ENCODE results near the gene PITPNM1. TPM values are rescaled to one million over a fixed set of nuclear protein-coding genes. Genes with fewer than 3 reads are reported as not detected.

Gene PITPNM1
- total and polyA plus RNA-seq, 2 of the 13 experiments (the other 11 are each of a cell fraction or from before 2014, with no cell fraction given): 8.2 to 8.5 TPM

DNA sequence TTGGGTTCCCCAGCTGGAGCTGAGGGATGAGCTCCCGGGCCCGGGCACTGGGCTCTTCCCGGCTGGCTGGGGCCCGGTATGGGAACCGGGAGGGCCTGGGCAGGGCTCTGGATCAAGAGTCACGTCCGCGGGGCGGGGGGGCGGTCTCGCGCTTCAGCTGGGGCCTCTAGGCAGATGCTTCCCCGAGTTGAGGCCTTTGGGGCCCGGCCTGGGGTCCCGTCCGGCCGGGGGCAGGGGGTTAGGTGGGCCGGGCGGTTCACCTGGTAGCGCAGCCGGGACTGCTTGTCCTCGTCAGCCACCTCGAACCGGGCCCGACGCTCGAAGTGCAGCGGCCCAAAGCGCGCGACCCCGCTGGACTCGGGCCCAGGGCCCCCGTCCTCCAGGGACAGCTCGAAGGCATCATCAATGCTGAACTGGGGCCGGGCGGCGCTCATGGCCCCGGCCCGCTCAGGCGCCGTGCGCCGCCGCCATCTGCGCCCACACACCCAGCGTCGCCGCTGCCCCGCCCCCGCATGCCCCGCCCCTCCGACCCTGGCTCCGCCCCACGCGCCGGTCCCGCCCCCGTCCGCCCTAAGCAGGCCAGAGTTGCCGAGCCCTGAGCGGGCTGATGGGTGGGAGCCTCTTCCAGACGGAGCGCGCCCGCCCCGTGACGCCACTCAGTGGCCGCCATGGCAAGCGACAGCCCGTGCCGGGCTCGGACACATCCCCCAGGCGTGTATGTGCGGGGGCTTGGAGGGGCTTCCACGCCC lies 36.2 kb downstream of the PITPNM1 start, which contains the start of gene TMEM134 (continued):
- TF ChIP-seq MAF1 (CRISPR knock-in tag; IDR thresholded peaks at IDR 0.05; ENCODE audit: borderline replicate concordance) (peak; percentile 69; the same call in 1 of the 2 replicates), RBAK (CRISPR knock-in tag; IDR thresholded peaks at IDR 0.05) (no peak), STAG1 (CRISPR knock-in tag; IDR thresholded peaks at IDR 0.05) (peak; percentile 72), ZNF552 (CRISPR knock-in tag; IDR thresholded peaks at IDR 0.05; ENCODE audit: borderline replicate concordance) (no peak), ZNF772 (CRISPR knock-in tag; IDR thresholded peaks at IDR 0.05) (no peak; the same call in 1 of the 2 replicates), POLR2AphosphoS5 (IDR thresholded peaks at IDR 0.05; ENCODE audit: low read depth, low read length) (peak; percentile 77), MEF2D (CRISPR knock-in tag; IDR thresholded peaks at IDR 0.05) (no peak), SPEN (CRISPR knock-in tag; IDR thresholded peaks at IDR 0.05; ENCODE audit: low read depth) (peak; percentile 58; the same call in 1 of the 2 replicates), SP1 (IDR thresholded peaks at IDR 0.05) (no peak), SP1 (CRISPR knock-in tag; IDR thresholded peaks at IDR 0.05) (peak; percentile 100), STAT5B (CRISPR knock-in tag; IDR thresholded peaks at IDR 0.05) (no peak), TGIF2 (CRISPR knock-in tag; IDR thresholded peaks at IDR 0.05) (0 out of 2 replicates have a peak, but pooled peaks have one; percentile 14), SNAPC4 (CRISPR knock-in tag; IDR thresholded peaks at IDR 0.05) (no peak), KLF15 (CRISPR knock-in tag; IDR thresholded peaks at IDR 0.05; ENCODE audit: borderline replicate concordance) (no peak; the same call in 1 of the 2 replicates), JUND (CRISPR knock-in tag; IDR thresholded peaks at IDR 0.05) (peak; percentile 58; the same call in 1 of the 2 replicates), CBX1 (IDR thresholded peaks at IDR 0.05; ENCODE audit: low read depth) (peak; percentile 57), ZFP36L1 (CRISPR knock-in tag; IDR thresholded peaks at IDR 0.05) (peak; percentile 83; the same call in 1 of the 2 replicates), ZNF792 (CRISPR knock-in tag; IDR thresholded peaks at IDR 0.05) (peak; percentile 66; the same call in 1 of the 2 replicates), THYN1 (CRISPR knock-in tag; IDR thresholded peaks at IDR 0.05; ENCODE audit: borderline replicate concordance, low read depth) (no peak), RNF2 (conservative IDR thresholded peaks at IDR 0.05; ENCODE audit: low read depth) (no peak)
- TF ChIP-seq, protein P1, sequence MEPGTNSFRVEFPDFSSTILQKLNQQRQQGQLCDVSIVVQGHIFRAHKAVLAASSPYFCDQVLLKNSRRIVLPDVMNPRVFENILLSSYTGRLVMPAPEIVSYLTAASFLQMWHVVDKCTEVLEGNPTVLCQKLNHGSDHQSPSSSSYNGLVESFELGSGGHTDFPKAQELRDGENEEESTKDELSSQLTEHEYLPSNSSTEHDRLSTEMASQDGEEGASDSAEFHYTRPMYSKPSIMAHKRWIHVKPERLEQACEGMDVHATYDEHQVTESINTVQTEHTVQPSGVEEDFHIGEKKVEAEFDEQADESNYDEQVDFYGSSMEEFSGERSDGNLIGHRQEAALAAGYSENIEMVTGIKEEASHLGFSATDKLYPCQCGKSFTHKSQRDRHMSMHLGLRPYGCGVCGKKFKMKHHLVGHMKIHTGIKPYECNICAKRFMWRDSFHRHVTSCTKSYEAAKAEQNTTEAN (CRISPR knock-in tag; conservative IDR thresholded peaks at IDR 0.05): no peak
- TF ChIP-seq, protein P2, sequence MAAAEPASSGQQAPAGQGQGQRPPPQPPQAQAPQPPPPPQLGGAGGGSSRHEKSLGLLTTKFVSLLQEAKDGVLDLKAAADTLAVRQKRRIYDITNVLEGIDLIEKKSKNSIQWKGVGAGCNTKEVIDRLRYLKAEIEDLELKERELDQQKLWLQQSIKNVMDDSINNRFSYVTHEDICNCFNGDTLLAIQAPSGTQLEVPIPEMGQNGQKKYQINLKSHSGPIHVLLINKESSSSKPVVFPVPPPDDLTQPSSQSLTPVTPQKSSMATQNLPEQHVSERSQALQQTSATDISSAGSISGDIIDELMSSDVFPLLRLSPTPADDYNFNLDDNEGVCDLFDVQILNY (CRISPR knock-in tag; conservative IDR thresholded peaks at IDR 0.05): no peak
- TF ChIP-seq, protein P3, sequence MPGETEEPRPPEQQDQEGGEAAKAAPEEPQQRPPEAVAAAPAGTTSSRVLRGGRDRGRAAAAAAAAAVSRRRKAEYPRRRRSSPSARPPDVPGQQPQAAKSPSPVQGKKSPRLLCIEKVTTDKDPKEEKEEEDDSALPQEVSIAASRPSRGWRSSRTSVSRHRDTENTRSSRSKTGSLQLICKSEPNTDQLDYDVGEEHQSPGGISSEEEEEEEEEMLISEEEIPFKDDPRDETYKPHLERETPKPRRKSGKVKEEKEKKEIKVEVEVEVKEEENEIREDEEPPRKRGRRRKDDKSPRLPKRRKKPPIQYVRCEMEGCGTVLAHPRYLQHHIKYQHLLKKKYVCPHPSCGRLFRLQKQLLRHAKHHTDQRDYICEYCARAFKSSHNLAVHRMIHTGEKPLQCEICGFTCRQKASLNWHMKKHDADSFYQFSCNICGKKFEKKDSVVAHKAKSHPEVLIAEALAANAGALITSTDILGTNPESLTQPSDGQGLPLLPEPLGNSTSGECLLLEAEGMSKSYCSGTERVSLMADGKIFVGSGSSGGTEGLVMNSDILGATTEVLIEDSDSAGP (CRISPR knock-in tag; IDR thresholded peaks at IDR 0.05; ENCODE audit: borderline replicate concordance): peak; percentile 58; the same call in 1 of the 2 replicates

Measured in HepG2 (cell line).